Stimulated activated CD8-positive, alpha-beta memory T cell treated with anti-CD3 and anti-CD28 coated beads, Interleukin-15, amount 100 ng/mL, for 48 hours (primary cell): ENCODE results near the gene MALAT1.
"Not testable (repeated sequence)": the region's sequence is repeated elsewhere in the genome, so short reads cannot be mapped to it uniquely, and the experiment has no call there.

Experiments
- DNase-seq, 2 donors: peaks; one replicate each; pipeline ENCODE4 v3.0.0-alpha.2; 2020; ENCODE audit warnings: low read depth in 2 of 2

The MALAT1 gene

DNA sequence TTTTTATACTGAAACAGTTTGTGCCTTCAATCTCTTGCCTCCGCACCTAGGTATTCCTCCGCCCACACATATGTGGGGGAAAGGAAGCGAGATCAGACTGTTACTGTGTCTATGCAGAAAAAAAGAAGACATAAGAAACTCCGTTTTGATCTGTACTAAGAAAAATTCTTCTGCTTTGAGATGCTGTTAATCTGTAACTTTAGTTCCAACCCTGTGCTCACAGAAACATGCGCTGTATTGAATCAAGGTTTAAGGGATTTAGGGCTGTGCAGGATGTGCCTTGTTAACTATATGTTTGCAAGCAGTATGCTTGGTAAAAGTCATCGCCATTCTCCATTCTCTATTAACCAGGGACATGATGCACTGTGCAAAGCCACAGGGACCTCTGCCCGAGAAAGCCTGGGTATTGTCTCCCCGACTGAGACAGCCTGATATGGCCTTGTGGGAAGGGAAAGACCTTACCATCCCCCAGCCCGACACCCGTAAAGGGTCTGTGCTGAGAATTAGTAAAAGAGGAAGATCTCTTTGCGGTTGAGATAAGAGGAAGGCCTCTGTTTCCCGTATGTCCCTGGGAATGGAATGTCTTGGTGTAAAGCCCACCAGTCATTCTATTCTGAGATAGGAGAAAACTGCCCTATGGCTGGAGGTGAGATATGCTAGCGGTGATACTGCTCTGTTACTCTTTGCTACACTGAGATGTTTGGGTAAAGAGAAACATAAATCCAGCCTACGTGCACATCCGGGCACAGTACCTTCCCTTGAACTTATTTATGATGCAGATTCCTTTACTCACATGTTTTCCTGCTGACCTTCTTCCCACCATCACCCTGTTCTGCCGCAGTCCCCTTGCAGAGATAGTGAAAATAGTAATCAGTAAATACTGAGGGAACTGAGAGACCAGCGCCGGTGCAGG is 24.1 kb downstream of the MALAT1 start:
- not testable (repeated sequence) for DNase-seq

DNA sequence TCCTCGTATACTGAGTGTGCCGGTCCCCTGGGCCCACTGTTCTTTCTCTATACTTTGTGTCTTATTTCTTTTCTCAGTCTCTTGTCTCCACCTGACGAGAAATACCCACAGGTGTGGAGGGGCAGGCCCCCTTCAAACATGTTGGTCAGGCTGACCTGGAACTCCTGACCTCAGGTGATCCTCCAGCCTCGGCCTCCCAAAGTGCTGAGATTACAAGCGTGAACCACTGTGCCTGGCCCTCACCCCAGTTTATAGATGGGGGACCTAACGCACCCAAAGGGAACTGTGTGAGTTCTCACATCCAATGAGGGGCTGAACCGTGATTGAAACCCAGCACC is 24.8 kb downstream of the MALAT1 start:
- DNase-seq = not testable (repeated sequence)

GRCh38 chr11:65524014-65524740 is 25.3 kb downstream of the MALAT1 start:
- DNase-seq = no peak

- DNase-seq = peak in 1 of 2 donors; percentile 64
Measured at GRCh38 chr11:65524741-65525545, 26.1 kb downstream of the MALAT1 start, which contains the start of gene SCYL1. TSS of gene SCYL1 (plus strand) at chr11:65525083. CDS start at chr11:65525154, 71 bp downstream.

DNA sequence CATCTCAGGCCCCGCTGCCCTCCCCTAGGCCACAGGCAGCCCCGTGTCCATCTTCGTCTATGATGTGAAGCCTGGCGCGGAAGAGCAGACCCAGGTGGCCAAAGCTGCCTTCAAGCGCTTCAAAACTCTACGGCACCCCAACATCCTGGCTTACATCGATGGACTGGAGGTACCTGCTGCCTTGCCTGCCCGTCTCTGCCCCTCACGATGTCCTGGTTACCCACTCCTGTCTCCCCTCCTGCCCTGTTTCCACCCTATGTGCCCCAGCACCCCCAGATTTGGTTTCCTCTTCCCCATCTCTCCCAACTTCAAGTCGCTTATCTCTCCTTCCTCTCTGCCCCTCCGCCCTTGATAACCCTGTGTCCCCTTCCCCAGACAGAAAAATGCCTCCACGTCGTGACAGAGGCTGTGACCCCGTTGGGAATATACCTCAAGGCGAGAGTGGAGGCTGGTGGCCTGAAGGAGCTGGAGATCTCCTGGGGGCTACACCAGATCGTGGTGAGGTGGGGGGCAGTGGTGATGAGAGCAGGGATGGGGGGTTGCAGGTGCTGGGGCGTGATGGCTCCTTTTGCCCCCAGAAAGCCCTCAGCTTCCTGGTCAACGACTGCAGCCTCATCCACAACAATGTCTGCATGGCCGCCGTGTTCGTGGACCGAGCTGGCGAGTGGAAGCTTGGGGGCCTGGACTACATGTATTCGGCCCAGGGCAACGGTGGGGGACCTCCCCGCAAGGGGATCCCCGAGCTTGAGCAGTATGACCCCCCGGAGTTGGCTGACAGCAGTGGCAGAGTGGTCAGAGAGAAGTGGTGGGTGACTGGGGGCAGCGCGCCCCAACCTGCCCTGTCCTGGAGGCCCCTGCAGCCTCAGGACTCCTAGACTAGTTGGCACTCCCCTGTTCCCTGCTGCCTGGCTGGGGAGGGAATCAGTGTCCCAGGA is 27.0 kb downstream of the MALAT1 start:
- no peak for DNase-seq

GRCh38 chr11:65526744-65527143 is 27.9 kb downstream of the MALAT1 start:
- no peak for DNase-seq

- no peak for DNase-seq
Measured at GRCh38 chr11:65528819-65529350, 30.0 kb downstream of the MALAT1 start.

- DNase-seq = no peak
Measured at GRCh38 chr11:65529475-65530156, 30.8 kb downstream of the MALAT1 start.

- no peak for DNase-seq
Measured at GRCh38 chr11:65530157-65530496, 31.3 kb downstream of the MALAT1 start.

GRCh38 chr11:65532388-65533064 is 33.7 kb downstream of the MALAT1 start:
- no peak for DNase-seq

DNA sequence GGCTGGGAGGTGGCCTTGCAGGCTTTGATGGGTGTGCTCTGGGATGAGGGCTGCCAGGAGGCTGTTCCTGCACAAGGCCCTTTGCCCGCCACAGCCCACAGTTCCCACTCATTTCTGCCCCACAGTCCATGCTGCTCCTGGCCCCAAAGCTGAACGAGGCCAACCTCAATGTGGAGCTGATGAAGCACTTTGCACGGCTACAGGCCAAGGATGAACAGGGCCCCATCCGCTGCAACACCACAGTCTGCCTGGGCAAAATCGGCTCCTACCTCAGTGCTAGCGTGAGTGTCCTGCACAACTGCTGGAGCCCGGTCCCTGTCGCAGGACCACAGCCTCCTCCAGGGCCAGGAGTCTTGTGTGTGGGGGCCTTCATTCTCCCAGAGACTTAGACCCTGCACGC is 36.3 kb downstream of the MALAT1 start:
- DNase-seq = no peak

- DNase-seq = no peak
Measured at GRCh38 chr11:65536412-65537295, 37.8 kb downstream of the MALAT1 start.

- DNase-seq = no peak
Measured at GRCh38 chr11:65537296-65537597, 38.4 kb downstream of the MALAT1 start.

GRCh38 chr11:65537620-65538231 is 38.9 kb downstream of the MALAT1 start:
- no peak for DNase-seq

DNA sequence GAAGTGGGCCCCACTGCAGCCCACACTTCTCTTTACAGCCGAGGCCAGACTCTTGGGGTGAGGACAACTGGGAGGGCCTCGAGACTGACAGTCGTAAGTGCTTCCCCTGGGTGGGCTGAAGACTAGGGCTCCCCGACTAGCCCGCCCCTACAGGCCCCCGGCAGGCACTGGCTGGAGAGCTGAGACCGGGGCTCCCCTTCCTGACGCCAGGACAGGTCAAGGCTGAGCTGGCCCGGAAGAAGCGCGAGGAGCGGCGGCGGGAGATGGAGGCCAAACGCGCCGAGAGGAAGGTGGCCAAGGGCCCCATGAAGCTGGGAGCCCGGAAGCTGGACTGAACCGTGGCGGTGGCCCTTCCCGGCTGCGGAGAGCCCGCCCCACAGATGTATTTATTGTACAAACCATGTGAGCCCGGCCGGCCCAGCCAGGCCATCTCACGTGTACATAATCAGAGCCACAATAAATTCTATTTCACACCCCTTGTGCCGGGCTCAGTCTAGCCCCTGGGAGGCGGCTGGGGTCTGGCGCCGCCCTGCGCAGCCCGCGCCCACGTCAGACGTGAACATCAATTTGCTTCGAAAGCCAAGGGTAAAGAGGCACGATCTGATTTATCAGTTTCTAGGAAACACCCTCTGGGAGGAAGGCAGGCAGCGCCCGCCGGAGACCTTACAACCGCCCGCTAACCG is 39.5 kb downstream of the MALAT1 start:
- no peak for DNase-seq

- DNase-seq = no peak
Measured at GRCh38 chr11:65538915-65539743, 40.3 kb downstream of the MALAT1 start.

DNA sequence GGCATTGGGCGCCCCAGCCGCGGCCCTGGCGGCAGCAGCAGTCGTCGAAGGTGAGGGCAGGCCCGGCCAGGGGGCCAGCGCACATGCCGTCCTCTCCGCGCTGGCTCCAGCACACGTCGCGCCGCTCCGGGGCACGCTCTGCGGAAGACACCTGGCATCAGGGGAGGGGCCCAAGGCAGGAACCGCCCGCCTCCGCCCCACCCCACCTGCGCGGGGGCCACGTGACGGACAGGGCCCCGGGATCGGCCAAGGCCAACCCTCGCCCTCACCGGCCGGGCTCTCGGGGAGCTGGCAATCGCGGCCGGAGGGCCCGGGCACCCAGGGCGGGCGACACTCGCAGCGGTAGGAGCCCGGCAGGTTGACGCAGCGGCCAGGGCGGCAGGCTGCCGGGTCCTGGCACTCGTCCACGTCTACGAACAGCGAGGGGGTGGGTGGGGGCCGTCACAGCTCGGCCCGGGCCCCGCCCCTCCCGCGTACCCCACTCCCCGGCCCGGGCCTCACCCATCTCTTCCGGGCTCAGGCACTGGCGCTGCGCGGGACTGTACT is 41.0 kb downstream of the MALAT1 start:
- DNase-seq = no peak
